HS-27A (cell line): ENCODE measurements around the gene SPAG17.

Source experiments
- DNase-seq: peaks from one replicate; pipeline ENCODE4 v3.0.0-alpha.2; 2012; ENCODE audit warnings: low read depth, missing footprints

The SPAG17 gene

DNA sequence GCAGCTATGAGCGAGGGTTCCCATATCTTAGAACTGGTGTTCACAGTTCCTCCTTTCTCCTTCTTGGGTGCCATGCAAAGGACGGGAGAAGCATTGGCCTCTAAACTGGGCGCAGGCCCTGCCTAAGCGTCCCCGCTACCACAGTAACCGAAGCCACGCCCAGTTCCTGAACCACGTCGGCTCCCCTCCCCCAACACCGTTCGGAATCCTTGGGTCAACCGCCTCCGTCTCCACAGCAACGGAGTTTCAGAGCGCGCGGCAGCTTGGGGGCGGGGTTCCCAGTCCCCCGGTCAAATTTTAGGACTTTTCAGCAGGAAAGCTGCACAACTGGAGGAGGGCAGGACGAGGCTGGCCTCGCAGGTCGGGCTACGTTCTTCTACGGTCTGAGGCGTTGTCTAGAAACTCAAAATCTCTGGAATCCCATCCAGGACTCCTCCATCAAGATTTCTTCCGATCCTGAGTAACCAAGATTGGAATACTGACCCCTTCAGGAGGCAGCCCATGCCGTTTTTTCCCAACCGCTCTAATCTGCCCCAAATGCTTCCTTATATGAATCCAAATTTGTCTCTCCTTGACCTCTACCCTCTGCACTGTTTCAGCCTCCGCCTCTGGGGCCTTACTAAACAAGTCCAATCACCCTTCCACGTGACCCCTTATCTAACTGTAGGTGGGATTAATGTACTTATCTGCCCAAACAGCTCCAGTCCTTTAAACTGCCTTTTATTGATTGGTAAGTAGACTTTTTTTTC lies at the start of gene SPAG17:
Gene SPAG17, minus strand, starts transcription at position 145 of the 749 bp plus-strand sequence. Its CDS starts 71 bp downstream, at position 74.
- DNase-seq = peak; percentile 19

DNA sequence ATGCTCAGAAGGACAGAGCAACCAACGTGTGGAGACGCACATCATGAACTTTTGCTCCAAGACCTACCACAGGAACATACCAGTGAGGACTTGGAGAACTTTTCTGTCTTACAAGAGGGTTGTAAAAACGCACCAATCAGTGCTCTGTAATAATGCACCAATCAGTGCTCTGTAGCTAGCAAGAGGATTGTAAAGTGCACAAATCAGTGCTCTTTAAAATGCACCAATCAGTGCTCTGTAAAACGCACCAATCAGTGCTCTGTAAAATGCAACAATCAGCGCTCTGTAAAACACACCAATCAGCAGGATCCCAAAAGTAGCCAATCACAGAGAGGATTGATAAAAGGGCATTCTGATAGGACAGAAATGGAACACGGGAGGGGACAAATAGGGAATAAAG lies 40.4 kb upstream of the SPAG17 start:
- DNase-seq = no peak

DNA sequence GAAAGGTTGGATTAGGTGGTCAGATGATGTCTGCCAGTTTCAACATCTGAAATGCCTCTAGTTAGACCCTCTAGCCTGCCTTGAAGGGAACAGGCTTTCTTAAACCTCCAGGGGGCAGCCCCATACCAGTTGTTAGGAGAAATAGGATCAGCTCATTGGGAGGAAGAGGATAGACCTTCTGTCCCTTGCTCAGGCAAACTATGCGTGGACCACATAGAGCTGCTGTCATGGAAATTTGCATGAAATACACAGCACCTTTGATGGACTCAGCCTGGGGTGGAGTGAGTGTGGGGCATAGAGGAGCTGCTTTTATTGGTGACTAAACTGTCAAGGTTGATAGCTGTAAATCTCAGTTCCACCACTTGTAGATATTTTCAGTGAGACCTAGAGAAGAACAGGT lies 38.4 kb upstream of the SPAG17 start:
- DNase-seq = no peak

DNA sequence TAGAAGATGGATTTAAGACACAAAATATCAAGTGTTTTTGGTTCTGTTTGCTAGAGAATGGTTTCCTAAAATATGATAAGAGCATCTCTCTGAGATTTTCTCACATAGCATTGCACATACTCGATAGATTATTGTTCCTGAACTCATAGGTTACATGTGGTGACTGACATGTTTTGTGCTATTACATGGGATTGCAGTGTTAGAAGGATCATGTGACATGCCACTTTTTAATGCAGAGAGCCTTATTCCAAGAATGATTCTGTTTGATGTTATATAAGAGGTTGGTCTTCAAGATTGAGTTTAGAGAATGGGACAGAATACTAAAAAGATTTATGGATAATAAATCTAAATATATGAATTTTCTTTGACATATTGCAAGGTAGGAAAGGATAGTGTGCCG lies 34.4 kb upstream of the SPAG17 start:
- no peak for DNase-seq

DNA sequence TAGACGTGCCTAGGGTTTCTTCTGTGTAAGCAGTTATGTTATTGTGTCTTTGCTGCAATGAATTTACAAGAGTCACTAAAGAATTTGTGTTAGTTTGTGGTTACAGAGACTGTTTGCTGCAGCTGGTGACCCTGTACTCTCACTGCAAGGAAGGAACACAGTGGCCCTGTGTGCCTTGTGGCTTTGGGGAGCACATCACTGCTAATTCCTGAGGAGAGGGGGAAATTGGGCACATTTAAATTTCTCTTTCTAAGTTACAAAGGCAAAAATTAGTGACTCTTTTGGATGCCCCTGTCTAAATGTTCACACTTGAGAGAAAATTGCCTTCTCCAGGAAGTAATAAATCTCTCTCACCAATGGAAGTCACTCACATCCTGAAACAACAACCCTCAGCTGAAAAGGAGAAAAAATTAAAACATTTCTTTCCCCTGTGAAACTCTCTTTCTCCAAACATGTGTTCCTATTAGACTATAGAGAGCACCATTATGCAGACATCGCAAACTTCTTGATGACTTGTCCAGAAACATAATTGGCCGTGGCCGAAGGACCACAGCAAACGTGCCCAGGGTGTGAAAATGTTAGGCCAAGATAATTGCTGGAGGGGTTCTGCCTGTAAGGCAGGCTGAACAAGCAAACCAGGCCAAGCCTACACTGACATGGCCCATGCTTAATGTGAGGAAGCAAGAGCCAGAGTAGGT lies 32.3 kb upstream of the SPAG17 start:
- no peak for DNase-seq

DNA sequence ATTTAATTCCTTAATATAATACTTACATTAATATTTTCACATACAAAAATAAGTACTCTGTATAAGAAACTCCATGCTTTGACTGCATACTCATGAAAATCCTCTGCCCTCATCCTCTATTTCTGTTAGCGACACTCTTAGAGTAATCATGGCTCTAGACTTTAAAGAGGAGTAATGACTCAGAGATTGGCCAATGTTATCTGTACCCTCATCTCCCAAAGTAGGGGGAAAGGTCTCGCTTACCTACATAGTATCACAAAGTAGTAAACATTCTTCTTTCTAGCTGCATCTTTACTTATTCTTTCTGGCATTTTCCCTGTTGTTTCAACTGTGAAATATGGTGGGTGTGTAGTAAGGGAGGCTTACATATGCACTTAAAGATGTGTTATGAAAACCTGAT lies 29.8 kb upstream of the SPAG17 start:
- DNase-seq = no peak

DNA sequence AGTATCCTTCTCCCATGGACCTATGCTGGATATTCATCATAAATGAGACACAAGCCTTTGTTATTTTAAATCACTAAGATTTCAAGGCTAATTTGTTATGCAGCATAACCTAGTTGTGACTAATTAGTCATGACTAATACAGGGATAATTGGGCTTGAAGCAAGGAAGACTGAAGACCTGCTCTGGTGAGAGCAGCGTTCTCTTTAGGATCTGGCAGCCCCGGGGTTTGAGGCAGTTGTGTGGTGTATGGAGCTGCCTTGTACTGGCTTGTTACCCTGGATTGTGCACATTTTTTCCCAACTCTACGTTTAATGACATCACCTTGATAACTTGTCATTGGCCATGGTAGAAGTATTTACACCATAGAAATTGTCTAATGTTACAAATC lies 25.7 kb upstream of the SPAG17 start:
- no peak for DNase-seq

DNA sequence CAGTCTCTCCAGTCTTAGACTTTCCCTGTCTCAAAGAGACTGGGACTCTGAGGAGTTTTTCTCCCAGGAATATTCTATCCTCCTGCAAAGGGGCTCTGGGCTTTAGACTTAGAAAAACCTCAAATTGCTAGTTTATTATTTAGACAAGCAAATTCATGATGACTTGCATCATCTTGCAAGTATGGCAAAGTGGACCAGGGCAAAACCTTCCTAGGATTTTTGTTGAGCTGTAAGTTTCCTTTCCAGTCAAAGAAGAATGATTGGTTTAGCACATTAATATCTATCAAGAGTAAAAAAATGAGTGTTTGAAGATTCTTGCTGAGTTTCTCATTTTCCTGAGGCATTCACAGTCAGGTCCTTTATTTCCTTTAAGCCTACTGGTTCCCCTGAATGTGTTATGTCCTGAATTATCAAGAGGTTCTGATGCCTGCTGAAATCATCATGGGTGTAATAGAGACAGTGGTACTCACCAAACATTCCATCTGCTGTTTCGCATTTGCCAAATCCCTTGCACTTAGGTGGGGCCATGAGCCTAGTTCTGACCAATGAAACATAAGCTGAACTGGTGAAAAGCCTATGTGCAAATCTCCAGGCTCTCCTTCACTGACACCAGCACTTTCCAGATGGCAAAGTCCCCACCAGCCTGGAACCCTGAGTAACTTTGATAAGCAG lies 25.2 kb upstream of the SPAG17 start:
- DNase-seq = no peak

DNA sequence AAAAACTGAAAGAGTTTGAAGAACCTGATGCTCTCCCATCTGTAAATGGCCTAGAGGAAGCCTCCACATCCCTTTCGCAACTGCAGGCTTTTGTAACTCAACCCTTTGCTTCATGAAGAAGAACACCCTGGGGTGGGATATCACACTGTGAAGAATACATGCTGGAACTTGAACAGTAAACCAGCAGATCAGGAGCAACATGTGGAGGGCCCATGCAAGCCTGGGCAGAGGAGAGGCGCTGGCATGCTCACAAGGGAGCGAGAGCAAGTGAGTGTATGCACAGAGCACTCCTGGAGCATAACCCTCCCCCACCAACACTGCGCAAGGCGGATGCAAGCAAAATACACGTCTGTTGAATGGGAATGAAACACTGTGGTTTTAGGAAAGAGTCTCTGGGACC lies 24.6 kb upstream of the SPAG17 start:
- DNase-seq = no peak

DNA sequence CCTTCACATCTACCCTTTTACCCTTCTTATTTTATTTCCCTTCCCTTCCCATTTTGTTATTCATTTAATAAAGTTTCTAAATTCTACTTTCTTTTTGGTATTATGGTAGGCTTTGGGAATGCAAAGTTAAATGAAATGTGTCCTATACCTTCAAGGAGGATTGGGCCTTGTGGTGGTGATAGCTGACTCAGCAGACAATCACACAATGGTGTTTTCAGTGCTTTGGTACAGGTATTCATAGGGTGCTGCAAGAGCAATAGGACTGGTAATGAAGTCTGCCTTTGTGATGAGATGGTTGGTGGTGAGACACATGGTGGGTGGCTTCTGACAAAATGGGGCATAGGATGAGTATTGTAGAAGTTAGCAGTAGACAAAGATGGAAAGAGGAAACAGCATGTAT lies 21.9 kb upstream of the SPAG17 start:
- no peak for DNase-seq

DNA sequence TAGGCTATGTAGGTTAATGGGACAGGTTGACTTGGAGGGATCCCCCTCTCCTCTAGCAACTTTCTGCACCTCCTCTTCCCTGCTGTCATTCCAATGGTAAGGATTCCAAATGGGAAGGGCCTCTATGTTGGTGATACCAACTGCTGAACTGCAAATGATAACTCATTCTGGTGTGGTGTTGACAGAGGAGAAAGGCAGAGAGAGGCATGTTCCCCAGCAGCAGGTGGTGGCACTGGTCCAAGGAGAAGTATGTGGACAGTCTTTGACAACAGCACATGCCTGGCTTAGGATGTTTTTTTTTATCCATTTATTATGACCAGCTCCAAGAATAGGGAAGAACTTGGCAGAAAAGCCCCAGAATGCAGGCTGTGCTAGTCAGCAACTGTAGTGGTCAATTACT lies 19.6 kb upstream of the SPAG17 start:
- no peak for DNase-seq

DNA sequence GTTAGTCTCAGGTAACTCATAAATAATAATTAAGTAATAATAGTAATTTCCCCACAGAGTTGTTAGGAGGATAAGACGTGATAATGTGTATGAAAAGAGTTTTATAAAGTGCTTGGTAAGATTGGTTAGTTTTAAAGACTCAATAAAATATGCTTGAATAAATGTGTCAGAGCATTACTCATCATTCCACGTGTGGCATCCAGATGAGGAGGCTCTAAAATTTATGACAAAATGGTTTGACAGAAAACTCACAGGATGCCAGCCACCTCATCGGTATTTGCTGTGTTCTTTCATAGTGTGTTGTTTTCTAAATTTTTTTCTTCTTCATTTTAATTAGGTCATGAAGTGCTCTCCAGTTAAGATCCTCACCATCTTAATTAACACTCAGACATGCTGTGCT lies 19.1 kb upstream of the SPAG17 start:
- no peak for DNase-seq

DNA sequence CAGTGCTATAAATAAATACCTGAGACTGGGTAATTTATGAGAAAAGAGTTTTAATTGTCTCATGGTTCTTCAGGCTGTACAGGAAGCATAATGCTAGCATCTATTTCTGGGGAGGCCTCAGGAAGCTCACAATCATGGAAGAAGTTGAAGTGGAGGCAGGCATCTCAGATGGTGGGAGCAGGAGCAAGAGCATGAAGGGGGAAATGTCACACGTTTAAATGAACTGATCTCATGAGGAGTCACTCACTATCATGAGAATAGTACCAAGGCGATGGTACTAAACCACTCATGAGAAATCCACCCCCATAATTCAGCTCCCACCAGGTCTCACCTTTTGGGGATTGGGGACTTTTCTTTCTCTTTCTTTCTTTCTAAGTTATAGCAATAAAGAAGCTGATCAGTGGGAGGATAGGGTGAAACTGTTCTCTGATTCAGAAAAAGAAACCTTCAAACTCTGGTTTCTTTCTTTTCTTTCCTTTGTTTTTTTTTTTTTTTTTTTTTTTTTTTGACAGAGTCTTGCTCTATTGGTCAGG lies 17.1 kb upstream of the SPAG17 start:
- DNase-seq = no peak

DNA sequence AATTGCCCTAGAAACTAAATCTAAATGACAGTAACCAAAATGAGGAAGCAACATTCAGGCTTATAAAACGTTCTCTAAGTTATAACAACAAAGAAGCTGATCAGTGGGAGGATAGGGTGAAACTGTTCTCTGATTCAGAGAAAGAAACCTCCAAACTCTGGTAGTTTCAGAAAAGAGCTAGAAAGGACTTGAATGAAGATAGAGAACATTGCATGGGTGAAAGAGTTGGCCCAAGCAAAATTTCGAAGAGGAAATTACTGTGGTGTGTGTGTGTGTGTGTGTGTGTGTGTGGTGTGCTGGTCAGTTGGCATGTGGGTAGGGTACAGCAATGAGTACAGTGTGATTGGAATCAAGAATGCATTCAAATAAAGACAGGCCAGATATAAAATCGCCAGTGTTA lies 16.5 kb upstream of the SPAG17 start:
- no peak for DNase-seq

DNA sequence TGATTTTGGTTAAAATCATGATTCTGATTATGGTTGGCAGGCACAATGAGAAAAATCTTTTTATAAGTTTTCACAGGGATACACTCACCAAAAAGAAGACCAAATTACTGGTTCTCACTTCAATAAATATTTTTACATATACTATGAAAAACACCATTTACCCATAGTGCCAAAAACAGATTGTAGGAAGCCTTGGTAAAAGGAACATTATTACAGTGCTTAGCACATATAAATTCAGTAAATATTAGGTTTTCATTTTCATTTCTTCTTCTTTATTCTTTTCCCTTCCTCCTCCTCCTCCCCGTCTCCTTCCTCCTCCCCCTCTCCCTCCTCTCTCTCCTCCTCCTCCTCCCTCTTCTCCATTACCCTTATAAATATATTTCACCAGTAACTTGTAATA lies 15.8 kb upstream of the SPAG17 start:
- DNase-seq = no peak

DNA sequence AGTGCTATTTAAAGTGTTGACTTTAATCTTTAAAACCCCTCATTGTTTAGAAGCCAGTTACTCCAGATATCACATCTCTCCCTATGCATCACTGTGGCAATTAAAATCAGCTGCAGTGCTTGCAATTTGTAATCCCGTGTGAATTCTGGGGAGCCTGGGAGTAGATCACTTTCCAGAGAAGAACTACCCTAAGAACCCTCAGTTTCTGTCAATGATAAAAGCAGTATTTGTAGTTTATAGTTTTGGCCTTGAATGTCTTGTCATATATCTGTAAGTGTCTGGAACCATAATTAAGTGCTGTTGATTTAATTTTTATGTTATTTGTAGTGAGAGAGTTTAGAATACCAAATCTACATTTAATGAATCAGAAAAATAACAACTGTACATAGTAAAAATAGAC lies 5.5 kb upstream of the SPAG17 start:
- no peak for DNase-seq

DNA sequence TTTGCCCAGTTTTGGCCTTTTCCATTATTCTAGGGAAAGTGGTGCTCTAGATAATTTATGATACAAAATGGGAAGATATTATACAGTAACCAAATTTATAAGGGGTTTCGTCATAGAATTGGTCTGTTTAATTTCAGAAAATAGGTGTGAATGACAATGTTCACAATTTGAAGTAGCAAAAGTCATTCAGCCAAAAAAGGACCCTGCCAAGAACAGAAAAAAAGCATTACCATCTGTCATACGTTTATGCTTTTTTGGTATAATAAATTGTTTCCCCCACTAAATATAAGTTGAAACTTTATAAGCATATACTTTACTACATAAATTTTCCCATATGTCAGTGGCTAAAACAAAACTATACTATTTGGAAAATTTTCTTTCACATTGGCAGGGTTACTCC lies 4.5 kb upstream of the SPAG17 start:
- DNase-seq = no peak

DNA sequence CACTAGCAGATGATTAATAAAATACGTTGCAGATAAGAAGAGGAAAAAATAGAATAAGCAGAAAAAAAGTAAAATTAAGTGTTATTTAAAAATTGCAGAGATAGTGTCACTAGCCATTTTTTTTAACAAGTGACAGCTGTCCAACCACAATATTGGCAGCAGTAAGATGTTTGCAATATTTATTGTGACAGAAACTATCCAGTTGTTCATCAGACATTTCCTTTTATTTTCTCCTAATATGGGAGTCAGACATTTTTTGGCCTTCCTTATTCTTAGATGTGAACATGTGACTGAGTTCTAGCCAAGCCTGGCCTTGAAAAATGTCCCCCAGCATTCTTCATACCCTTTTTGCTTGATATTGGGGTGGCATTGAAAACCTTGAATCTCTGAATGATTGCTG lies 3.4 kb upstream of the SPAG17 start:
- no peak for DNase-seq

DNA sequence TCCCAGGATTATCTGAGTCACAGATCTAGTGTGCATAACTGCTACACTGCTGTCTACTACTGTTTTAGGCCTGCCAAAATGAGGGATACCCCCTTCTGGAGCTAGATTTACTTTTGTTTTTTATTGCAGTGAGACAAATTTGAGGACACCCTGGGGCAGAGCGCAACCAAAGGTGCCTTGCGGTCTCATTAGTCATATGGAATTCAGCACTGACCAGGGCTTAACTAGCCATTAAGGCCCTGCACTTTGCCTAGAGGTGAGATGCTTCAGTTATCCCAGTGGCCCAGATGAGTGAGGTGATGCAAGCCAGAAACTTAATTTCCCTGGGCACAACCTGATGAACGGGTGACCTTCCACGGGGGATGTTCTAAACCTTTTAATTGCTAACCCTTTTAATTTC lies 998 bp upstream of the SPAG17 start:
- DNase-seq = no peak

DNA sequence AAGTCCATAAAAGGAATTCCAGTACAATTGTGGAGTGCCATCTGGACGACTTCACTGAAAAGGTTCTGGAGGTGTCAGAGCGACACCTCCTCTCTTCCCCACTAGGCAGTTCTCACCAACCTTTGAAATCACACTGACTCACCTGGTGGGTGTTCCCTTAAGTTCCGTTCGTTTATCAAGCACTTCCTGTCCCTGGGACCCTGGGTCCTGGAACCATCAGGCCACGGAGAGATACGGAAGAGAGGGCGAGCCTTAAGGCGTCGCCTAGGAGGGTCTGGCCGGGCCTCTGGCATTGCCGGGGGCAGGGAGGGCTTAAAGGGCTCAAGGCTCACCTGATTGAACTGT lies 317 bp downstream of the SPAG17 start:
- no peak for DNase-seq

DNA sequence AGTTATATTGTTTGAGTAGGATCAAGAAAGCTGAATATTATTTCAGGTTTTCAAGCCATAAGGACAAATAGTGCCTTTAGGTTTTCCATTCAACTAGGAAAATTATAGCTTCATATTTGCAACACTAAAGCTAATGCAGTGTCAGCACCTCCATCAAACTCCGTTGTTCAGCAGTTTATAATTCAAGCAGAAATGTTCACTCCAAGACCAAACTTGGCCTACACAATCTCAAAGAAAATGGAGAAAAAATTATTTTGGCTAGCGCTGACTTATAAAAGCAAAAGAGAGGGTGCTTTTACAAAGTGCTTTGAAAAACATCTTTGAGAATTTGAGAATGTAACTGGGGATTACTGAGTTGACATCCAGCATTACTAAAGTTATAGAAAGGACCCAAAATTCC lies 1.4 kb downstream of the SPAG17 start:
- no peak for DNase-seq

DNA sequence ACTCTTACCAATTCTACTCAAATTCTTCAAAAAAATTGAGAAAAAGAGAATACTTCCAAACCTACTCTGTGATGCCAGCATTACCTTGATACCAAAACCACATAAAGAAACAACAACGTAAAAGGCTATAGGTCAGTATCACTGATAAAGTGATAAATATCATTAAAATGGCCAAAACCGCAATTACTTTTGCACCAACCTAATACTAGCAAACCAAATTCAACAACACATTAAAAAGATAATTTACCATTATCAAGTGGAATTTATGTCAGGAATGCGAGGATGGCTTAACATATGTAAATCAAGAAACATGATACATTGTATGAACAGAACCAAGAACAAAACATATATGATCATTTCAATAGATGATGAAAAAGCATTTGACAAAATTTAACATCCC lies 7.0 kb downstream of the SPAG17 start:
- no peak for DNase-seq

DNA sequence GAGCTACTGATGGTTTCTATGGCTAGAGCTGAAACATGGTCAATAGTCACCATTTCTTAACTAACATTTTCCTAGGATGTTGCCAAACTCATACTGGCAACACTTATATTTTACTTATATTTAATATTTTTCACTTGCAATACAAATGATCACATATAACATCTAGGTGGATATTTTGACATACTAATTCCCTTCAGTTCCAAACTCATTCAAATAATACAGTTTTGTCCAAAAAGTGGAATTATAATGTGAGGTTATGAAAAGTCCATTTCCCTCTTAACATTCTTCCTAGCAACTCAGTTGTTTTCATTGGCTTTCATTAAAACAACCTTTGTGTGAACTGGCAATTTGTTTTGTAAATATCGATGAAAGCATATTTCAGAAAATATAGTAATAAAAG lies 16.0 kb downstream of the SPAG17 start:
- DNase-seq = no peak
